Right ventricle myocardium superior (tissue), 1 donor: ENCODE measurements around the gene ANXA8. TPM values are rescaled to one million over a fixed set of nuclear protein-coding genes. Genes with fewer than 3 reads are reported as not detected.

Experiments
- ATAC-seq: fragments of 200-7000 bp; cut with Tn5 transposase; one replicate; pipeline ENCODE4 v1.9.1; 2020; ENCODE audit warnings: mild to moderate bottlenecking; ENCODE audit not compliant: poor library complexity
- DNase-seq: peaks from one replicate; pipeline ENCODE4 v3.0.0-alpha.2; 2020
- intact Hi-C: fragments of 100-400 bp; cut with DNase I; formaldehyde crosslinking; loops from one replicate; pipeline ENCODE4 v1.11.2; 2022
- total RNA-seq: library from RNA; stranded (reverse); fragmentation: NEBNext Ultra II Directional; extraction: Animal tissue kit (Norgen Biotek cat#: 25700); gene quantifications from one replicate; pipeline ENCODE4 v1.2.1, GENCODE V29; 2021
- donor health status: DM: no; HTN: yes; CAD: no; lungs with severe emphysema.

ANXA8 gene
- total RNA-seq, 1 donor from 2014 or later = 0.24 TPM

- DNase-seq (no peak), ATAC-seq (no peak)
- intact Hi-C loops = no loop called here
These were observed 63.4 kb downstream of the ANXA8 start for GRCh38 chr10:47420305-47421056.

- DNase-seq (no peak), ATAC-seq (no peak)
- intact Hi-C loops = no loop called here
These were observed 64.5 kb downstream of the ANXA8 start for GRCh38 chr10:47419421-47419820.

- ATAC-seq (no peak), DNase-seq (no peak)
- intact Hi-C loops = no loop called here
These were observed 64.9 kb downstream of the ANXA8 start for GRCh38 chr10:47418966-47419365.

GRCh38 chr10:47418321-47418720 is 65.6 kb downstream of the ANXA8 start:
- intact Hi-C loops = no loop called here
- no peak for ATAC-seq

More at GRCh38 chr10:47418321-47418720, 65.6 kb downstream of the ANXA8 start:
- DNase-seq = no peak

Other genes with a start within 250 kb of the ANXA8 start
- gene GDF10, start 183.9 kb downstream of the ANXA8 start, total RNA-seq = 0.11 TPM
- not detected for gene GDF2, start 161.7 kb downstream of the ANXA8 start, total RNA-seq
- not detected for gene RBP3, start 135.8 kb downstream of the ANXA8 start, total RNA-seq
- not detected for gene ZNF488, start 99.8 kb downstream of the ANXA8 start, total RNA-seq
- gene FAM25G, start 7.6 kb upstream of the ANXA8 start, total RNA-seq = not detected
- gene AGAP9, start 39.5 kb upstream of the ANXA8 start, total RNA-seq = 1.3 TPM